Measurements from ENCODE around the gene SPRR5. TPM values are rescaled to one million over a fixed set of nuclear protein-coding genes. Genes with fewer than 3 reads are reported as not detected.

The SPRR5 gene
- total RNA-seq, 2 experiments from 2014 or later, result not detected

- no peak for ATAC-seq (ENCODE audit: poor library complexity)
- intact Hi-C loops (cut with DNase I, micrococcal nuclease), result no loop called here
- Histone ChIP-seq H3K4me1 (ENCODE audit: insufficient read depth, low read length) (no peaks in the 10 kb centered on the region), H3K4me3 (ENCODE audit: low read length) (no peak overlapping the region), H3K27ac (ENCODE audit: low read depth in 1 of 2, low read length in 2 of 2) (no peak overlapping the region), H3K27me3 (ENCODE audit: control insufficient read depth in 1 of 2, insufficient read depth in 2 of 2, low read length in 2 of 2) (peaks cover 6 to 22% of the 10 kb centered on the region in 2 experiments), H3K36me3 (ENCODE audit: insufficient read depth, low read length) (no peaks in the 10 kb centered on the region), H3K9me3 (ENCODE audit: control insufficient read depth in 1 of 2, insufficient read depth in 1 of 2, low read length in 2 of 2) (peaks cover 0 to 21% of the 10 kb centered on the region in 2 experiments)
- H3K27me3 Mint-ChIP-seq, result peaks cover 55% of the 10 kb centered on the region
- no peak overlapping the region for H3K27ac Mint-ChIP-seq
- no peak overlapping the region for H3K4me3 Mint-ChIP-seq
- CTCF ChIA-PET, result no interaction called here
- POLR2A ChIA-PET, result no interaction called here
- no peaks in the 10 kb centered on the region for H3K36me3 Mint-ChIP-seq (ENCODE audit: low read depth)
- TF ChIP-seq CTCF (IDR thresholded peaks at IDR 0.05), result no peak
- H3K4me1 Mint-ChIP-seq (ENCODE audit: low read depth), result no peaks in the 10 kb centered on the region
- H3K9me3 Mint-ChIP-seq, result no peaks in the 10 kb centered on the region
- no peak for DNase-seq
These were observed 34.5 kb upstream of the SPRR5 start for GRCh38 chr1:152912471-152912870.

GRCh38 chr1:152912900-152913299 lies 34.1 kb upstream of the SPRR5 start:
- CTCF ChIA-PET, result no interaction called here
- H3K9me3 ChIP-seq (ENCODE audit: control insufficient read depth in 1 of 2, insufficient read depth in 1 of 2, low read length in 2 of 2), result peaks cover 0 to 21% of the 10 kb centered on the region in 2 experiments
- intact Hi-C loops (cut with DNase I, micrococcal nuclease), result no loop called here
- H3K4me1 ChIP-seq (ENCODE audit: insufficient read depth, low read length), result no peaks in the 10 kb centered on the region
- peak in 1 of 14 experiments; percentile 22 for DNase-seq
- TF ChIP-seq CTCF (IDR thresholded peaks at IDR 0.05), result no peak
- Mint-ChIP-seq H3K9me3 (no peaks in the 10 kb centered on the region), H3K4me1 (ENCODE audit: low read depth) (no peaks in the 10 kb centered on the region), H3K36me3 (ENCODE audit: low read depth) (no peaks in the 10 kb centered on the region), H3K27me3 (peaks cover 54% of the 10 kb centered on the region), H3K27ac (no peak overlapping the region), H3K4me3 (no peak overlapping the region)
- peaks cover 10 to 22% of the 10 kb centered on the region in 2 experiments for H3K27me3 ChIP-seq (ENCODE audit: control insufficient read depth in 1 of 2, insufficient read depth in 2 of 2, low read length in 2 of 2)
- no peak overlapping the region for H3K4me3 ChIP-seq (ENCODE audit: low read length)
- no peaks in the 10 kb centered on the region for H3K36me3 ChIP-seq (ENCODE audit: insufficient read depth, low read length)
- ATAC-seq (ENCODE audit: poor library complexity), result no peak
- POLR2A ChIA-PET, result no interaction called here
- H3K27ac ChIP-seq (ENCODE audit: low read depth in 1 of 2, low read length in 2 of 2), result no peak overlapping the region

GRCh38 chr1:152917794-152918193 lies 29.2 kb upstream of the SPRR5 start:
- H3K27me3 Mint-ChIP-seq, result peaks cover 57% of the 10 kb centered on the region
- H3K9me3 Mint-ChIP-seq, result no peaks in the 10 kb centered on the region
- no peaks in the 10 kb centered on the region for H3K4me1 Mint-ChIP-seq (ENCODE audit: low read depth)
- Histone ChIP-seq H3K4me1 (ENCODE audit: insufficient read depth, low read length) (no peaks in the 10 kb centered on the region), H3K27me3 (ENCODE audit: control insufficient read depth in 1 of 2, insufficient read depth in 2 of 2, low read length in 2 of 2) (peaks cover 8 to 10% of the 10 kb centered on the region in 2 experiments), H3K36me3 (ENCODE audit: insufficient read depth, low read length) (no peaks in the 10 kb centered on the region), H3K27ac (ENCODE audit: low read depth in 1 of 2, low read length in 2 of 2) (no peak overlapping the region), H3K4me3 (ENCODE audit: low read length) (no peak overlapping the region), H3K9me3 (ENCODE audit: control insufficient read depth in 1 of 2, insufficient read depth in 1 of 2, low read length in 2 of 2) (no peaks in the 10 kb centered on the region)
- intact Hi-C loops (cut with DNase I, micrococcal nuclease), result no loop called here
- no peak overlapping the region for H3K27ac Mint-ChIP-seq
- H3K4me3 Mint-ChIP-seq, result no peak overlapping the region
- DNase-seq (no peak), ATAC-seq (ENCODE audit: poor library complexity) (no peak)
- ChIA-PET POLR2A (no interaction called here), CTCF (no interaction called here)
- TF ChIP-seq CTCF (IDR thresholded peaks at IDR 0.05), result no peak
- no peaks in the 10 kb centered on the region for H3K36me3 Mint-ChIP-seq (ENCODE audit: low read depth)
